Motor neuron (in vitro differentiated cells): ENCODE measurements around the gene TNFAIP8L2. TPM values are rescaled to one million over a fixed set of nuclear protein-coding genes. Genes with fewer than 3 reads are reported as not detected.

Source experiments
- ATAC-seq, 8 experiments: fragments of 200-7000 bp; cut with Tn5 transposase; replicated peaks in 6 of 8; 2 replicates each; pipeline ENCODE4 v1.8.0; 2021; ENCODE audit warnings: mild to moderate bottlenecking in 8 of 8, moderate library complexity in 8 of 8
- H3K27ac ChIP-seq, 2 donors: fragments of 250-450 bp; sonication (Bioruptor Pico); 2 replicates each; pipeline ENCODE4 v1.9.0; 2021; ENCODE audit warnings: antibody characterized with exemption in 2 of 2, mild to moderate bottlenecking in 2 of 2, moderate library complexity in 1 of 2
- H3K4me1 ChIP-seq, 2 donors: fragments of 250-450 bp; sonication (Bioruptor Pico); replicated peaks in 1 of 2; 2 replicates each; pipeline ENCODE4 v1.6.1; 2021; ENCODE audit warnings: antibody characterized with exemption in 2 of 2, mild to moderate bottlenecking in 2 of 2, moderate library complexity in 1 of 2
- H3K4me3 ChIP-seq, 5 donors: fragments of 250-450 bp; sonication (Bioruptor Pico); 2 replicates each; pipeline ENCODE4 v1.9.0; 2021; ENCODE audit warnings: antibody characterized with exemption in 5 of 5, mild to moderate bottlenecking in 5 of 5, moderate library complexity in 4 of 5
- WGBS, 10 experiments: fragments of 450-650 bp; shearing (Covaris generic); methylation state at CpG; one replicate each; pipeline ENCODE4 v1.0.0; 2022; 5-methylcytosine and 5-hydroxymethylcytosine counted together
- in situ Hi-C, 9 experiments: fragments of 400-800 bp; cut with MboI; loops; one replicate each; pipeline ENCODE4 v1.15.0; 2021; ENCODE audit warnings: low sequenced_read_pairs in 9 of 9, low pct_unique_long_range_greater_than_20kb in 2 of 9; ENCODE audit not compliant: unreplicated experiment in 9 of 9
- total RNA-seq, 8 experiments: library from RNA; unstranded; fragments of 300-600 nt; gene quantifications; 2 replicates each; pipeline versions ENCODE4 v1.2.3 to v1.2.4, GENCODE V29; 2022

TNFAIP8L2 gene
- total RNA-seq, 8 experiments from 2014 or later, result 0.25 to 1.6 (median 0.55) TPM

DNA sequence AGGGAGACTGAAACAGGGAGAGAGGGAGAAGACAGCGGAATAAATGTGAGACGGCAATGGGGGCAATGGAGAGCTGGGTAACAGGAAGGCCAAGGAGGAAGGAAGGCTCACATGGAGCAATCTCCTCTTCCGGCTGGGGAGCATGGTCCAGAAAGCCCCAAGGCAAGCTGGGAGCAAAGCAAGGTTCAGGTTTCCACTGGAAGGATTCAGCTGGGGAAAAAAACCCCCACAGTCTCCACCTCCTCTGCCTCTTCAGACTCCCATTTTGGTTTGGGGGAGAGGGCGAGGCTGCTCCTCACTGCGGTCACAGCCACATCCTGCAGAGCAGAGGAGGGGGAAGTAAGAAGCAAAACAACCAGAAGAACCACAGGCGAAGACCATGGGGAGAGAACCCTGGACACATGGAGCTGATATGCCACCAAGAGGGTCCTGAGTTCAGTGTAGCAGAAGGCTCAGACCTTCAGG lies 650 bp downstream of the TNFAIP8L2 start:
- Histone ChIP-seq H3K4me3 (no peak overlapping the region), H3K27ac (no peak overlapping the region), H3K4me1 (peaks cover 2 to 5% of the 10 kb centered on the region in 2 donors)
- 33 to 100% (median 90%) methylated on average over 1 to 6 of the region's 6 CpGs; no CpG with 5 or more reads in 1 of the 10 experiments for WGBS, 10 experiments
- in situ Hi-C loops, result loop anchor here in 1 of 9 experiments (25.0 kb wide), 1 partner anchor 95 kb away; the partner anchor contains the start of genes CDC42SE1, GABPB2 and MLLT11
- no peak for ATAC-seq

GRCh38 chr1:151158326-151158725 lies 1.9 kb downstream of the TNFAIP8L2 start:
- peak in 1 of 8 experiments; percentile 16 for ATAC-seq
- no peak overlapping the region for H3K27ac ChIP-seq
- H3K4me3 ChIP-seq, result no peak overlapping the region
- H3K4me1 ChIP-seq, result peaks cover 2 to 5% of the 10 kb centered on the region in 2 donors
- WGBS, 10 experiments, result 20 to 100% (median 94%) methylated on average over 1 to 5 of the region's 5 CpGs; no CpG with 5 or more reads in 2 of the 10 experiments
- in situ Hi-C loops, result loop anchor here in 1 of 9 experiments (25.0 kb wide), 1 partner anchor 96 kb away; the partner anchor contains the start of genes CDC42SE1, GABPB2 and MLLT11

- in situ Hi-C loops, result loop anchor here in 1 of 9 experiments (25.0 kb wide), 1 partner anchor 96 kb away; the partner anchor contains the start of genes CDC42SE1, GABPB2 and MLLT11
- peak in 1 of 8 experiments; percentile 18 for ATAC-seq
Measured at GRCh38 chr1:151158751-151159251, 2.4 kb downstream of the TNFAIP8L2 start.

DNA sequence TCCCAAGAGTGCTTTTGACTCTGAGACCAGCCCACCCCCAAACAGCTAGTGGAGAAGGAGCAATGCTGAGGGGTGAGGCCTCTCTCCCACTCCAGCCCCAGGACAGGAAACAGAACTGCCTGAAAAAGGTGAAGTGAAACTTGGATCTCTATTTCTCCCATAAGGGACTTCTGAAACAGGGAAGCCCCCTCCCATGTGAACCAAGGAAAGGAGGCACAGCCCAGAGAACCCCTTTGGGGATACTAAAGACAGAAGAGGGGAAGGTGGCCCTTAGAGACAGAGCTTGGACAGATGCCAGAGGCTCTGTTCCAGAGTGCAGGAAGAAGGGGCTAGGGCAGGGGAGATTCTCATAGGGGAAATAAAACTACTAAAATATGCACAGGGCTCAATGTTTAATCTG lies 2.9 kb downstream of the TNFAIP8L2 start:
- no peak overlapping the region for H3K27ac ChIP-seq
- ATAC-seq, result no peak
- in situ Hi-C loops, result loop anchor here in 1 of 9 experiments (25.0 kb wide), 1 partner anchor 97 kb away; the partner anchor contains the start of genes CDC42SE1, GABPB2 and MLLT11
- H3K4me3 ChIP-seq, result no peak overlapping the region
- H3K4me1 ChIP-seq, result peaks cover 7 to 9% of the 10 kb centered on the region in 2 donors

More at GRCh38 chr1:151158751-151159251, 2.4 kb downstream of the TNFAIP8L2 start:
- no peak overlapping the region for H3K4me3 ChIP-seq
- H3K27ac ChIP-seq, result no peak overlapping the region
- WGBS, 10 experiments, result 90 to 96% (median 93%) methylated on average over 3 to 12 of the region's 22 CpGs; no CpG with 5 or more reads in 5 of the 10 experiments
- peaks cover 2 to 5% of the 10 kb centered on the region in 2 donors for H3K4me1 ChIP-seq

DNA sequence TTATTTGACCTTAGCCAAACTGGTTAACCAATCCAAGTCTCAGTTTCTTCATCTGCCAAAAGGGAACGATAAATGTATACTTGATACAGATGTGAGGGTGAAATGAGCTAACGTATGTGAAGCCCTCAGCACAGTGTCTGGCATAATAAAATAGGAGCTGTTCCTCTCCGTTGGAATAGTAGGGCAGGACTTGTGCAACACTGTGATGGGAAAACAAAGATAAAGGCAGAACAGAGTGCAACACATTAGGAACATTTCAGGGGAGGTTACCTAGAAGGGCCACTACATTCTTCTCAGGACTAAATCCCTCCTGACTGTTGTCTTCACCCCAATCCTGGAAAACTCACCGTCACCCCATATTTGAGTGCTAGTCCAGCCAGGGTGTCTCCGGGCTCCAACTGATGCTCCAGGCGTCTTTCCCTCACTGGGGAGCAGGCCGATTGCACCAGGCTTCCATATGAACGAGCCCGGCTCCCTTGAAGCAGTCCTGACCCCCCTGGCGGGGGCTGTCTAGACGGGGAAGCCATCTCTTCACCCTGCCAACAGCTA lies 8.4 kb downstream of the TNFAIP8L2 start:
- ATAC-seq, result peak in 4 of 8 experiments; percentile 0 to 1 (median 0)
- Histone ChIP-seq H3K4me3 (peak overlapping the region; percentile 58 to 79 (median 77)), H3K4me1 (peaks cover 12 to 13% of the 10 kb centered on the region in 2 donors), H3K27ac (peak overlapping the region; percentile 78 to 84)
- WGBS, 10 experiments, result 0 to 43% (median 25%) methylated on average over 1 to 8 of the region's 11 CpGs; no CpG with 5 or more reads in 2 of the 10 experiments
- in situ Hi-C loops, result loop anchor here in 1 of 9 experiments (25.0 kb wide), 1 partner anchor 103 kb away; the partner anchor contains the start of genes CDC42SE1, GABPB2 and MLLT11

GRCh38 chr1:151165281-151165737 lies 8.9 kb downstream of the TNFAIP8L2 start:
- 0 to 3% (median 0%) methylated on average over 2 to 12 of the region's 15 CpGs; no CpG with 5 or more reads in 4 of the 10 experiments for WGBS, 10 experiments
- peak overlapping the region; percentile 78 to 84 for H3K27ac ChIP-seq
- in situ Hi-C loops, result loop anchor here in 1 of 9 experiments (25.0 kb wide), 1 partner anchor 103 kb away; the partner anchor contains the start of genes CDC42SE1, GABPB2 and MLLT11
- peak overlapping the region; percentile 58 to 79 (median 77) for H3K4me3 ChIP-seq
- ATAC-seq, result peak; percentile 41 to 73 (median 60)
- peaks cover 12 to 13% of the 10 kb centered on the region in 2 donors for H3K4me1 ChIP-seq

- peak; percentile 75 to 93 (median 90) for ATAC-seq
- peak within 1 kb of the TSS; percentile 78 to 85 for H3K27ac ChIP-seq
- WGBS, 10 experiments, result 0 to 10% (median 0%) methylated on average over 4 to 32 of the region's 38 CpGs; no CpG with 5 or more reads in 1 of the 10 experiments
- peak within 1 kb of the TSS; percentile 58 to 79 (median 77) for H3K4me3 ChIP-seq
- in situ Hi-C loops, result loop anchor here in 1 of 9 experiments (25.0 kb wide), 1 partner anchor 104 kb away; the partner anchor contains the start of genes CDC42SE1, GABPB2 and MLLT11
- H3K4me1 ChIP-seq, result peaks cover 12 to 13% of the 10 kb centered on the region in 2 donors
Measured at GRCh38 chr1:151165738-151166504, 9.5 kb downstream of the TNFAIP8L2 start, which contains the start of the genes LYSMD1 and SCNM1. TSS of gene LYSMD1 (minus strand) at chr1:151165902. CDS start at chr1:151165258, 644 bp downstream. TSS of gene SCNM1 (plus strand) at chr1:151166144. CDS start at chr1:151166153, 9 bp downstream.

DNA sequence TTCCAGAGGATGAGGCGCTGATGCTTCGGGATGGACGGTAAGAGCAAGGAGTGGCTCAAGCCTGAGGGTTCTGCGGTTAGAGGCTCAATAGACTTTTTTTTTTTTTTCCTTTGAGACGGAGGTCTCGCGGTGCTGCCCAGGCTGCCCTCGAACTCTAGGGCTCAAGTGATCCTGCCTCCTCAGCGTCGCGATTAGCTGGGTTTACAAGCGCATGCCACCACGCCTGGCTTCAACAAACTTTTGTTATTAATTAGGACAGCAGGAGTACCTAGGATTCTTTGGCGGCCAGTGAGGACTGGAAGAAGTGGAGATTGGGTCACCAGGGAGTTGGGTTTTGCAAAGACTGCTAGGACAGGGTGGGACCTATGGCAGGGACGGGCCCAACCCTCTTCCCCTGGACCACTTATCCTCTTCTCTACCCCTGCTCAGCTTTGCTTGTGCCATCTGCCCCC lies 10.1 kb downstream of the TNFAIP8L2 start:
- in situ Hi-C loops, result loop anchor here in 1 of 9 experiments (25.0 kb wide), 1 partner anchor 104 kb away; the partner anchor contains the start of genes CDC42SE1, GABPB2 and MLLT11
- ATAC-seq, result peak; percentile 8 to 54 (median 14)
- 2 to 8% (median 4%) methylated on average over 5 to 15 of the region's 15 CpGs; no CpG with 5 or more reads in 3 of the 10 experiments for WGBS, 10 experiments
- Histone ChIP-seq H3K4me3 (peak overlapping the region; percentile 58 to 79 (median 77)), H3K27ac (peak overlapping the region; percentile 54 to 85), H3K4me1 (peaks cover 12 to 13% of the 10 kb centered on the region in 2 donors)

DNA sequence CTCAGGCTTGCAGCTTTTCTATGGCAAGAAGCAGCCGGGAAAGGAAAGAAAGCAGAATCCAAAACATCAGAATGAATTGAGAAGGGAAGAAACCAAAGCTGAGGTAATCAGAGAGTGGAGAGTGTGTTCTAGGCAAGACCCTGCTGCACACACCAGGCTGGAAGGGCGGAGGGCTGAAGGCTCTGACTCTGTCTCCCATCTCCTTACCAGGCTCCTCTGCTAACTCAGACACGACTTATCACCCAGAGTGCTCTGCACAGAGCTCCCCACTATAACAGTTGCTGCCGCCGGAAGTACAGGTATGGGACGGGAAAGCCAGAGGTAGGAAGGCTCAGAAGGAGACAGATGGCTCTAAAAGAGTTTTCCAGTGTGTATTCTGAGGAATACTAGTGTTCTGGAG lies 10.7 kb downstream of the TNFAIP8L2 start:
- H3K4me3 ChIP-seq, result peak overlapping the region; percentile 58 to 79 (median 77)
- H3K4me1 ChIP-seq, result peaks cover 12 to 13% of the 10 kb centered on the region in 2 donors
- in situ Hi-C loops, result loop anchor here in 1 of 9 experiments (25.0 kb wide), 1 partner anchor 105 kb away; the partner anchor contains the start of genes CDC42SE1, GABPB2 and MLLT11
- no peak for ATAC-seq
- WGBS, 10 experiments, result 61 to 100% (median 88%) methylated on average over 1 to 6 of the region's 6 CpGs; no CpG with 5 or more reads in 4 of the 10 experiments
- peak overlapping the region in 1 of 2 donors; percentile 85 for H3K27ac ChIP-seq

- WGBS, 10 experiments, result 63 to 100% (median 84%) methylated on average over 1 to 5 of the region's 5 CpGs; no CpG with 5 or more reads in 4 of the 10 experiments
- ATAC-seq, result no peak
- Histone ChIP-seq H3K4me3 (no peak overlapping the region), H3K27ac (no peak overlapping the region), H3K4me1 (peaks cover 5 to 7% of the 10 kb centered on the region in 2 donors)
- in situ Hi-C loops, result loop anchor here in 1 of 9 experiments (25.0 kb wide), 1 partner anchor 109 kb away; the partner anchor contains the start of genes CDC42SE1, GABPB2 and MLLT11
Measured at GRCh38 chr1:151171190-151171589, 14.7 kb downstream of the TNFAIP8L2 start.

DNA sequence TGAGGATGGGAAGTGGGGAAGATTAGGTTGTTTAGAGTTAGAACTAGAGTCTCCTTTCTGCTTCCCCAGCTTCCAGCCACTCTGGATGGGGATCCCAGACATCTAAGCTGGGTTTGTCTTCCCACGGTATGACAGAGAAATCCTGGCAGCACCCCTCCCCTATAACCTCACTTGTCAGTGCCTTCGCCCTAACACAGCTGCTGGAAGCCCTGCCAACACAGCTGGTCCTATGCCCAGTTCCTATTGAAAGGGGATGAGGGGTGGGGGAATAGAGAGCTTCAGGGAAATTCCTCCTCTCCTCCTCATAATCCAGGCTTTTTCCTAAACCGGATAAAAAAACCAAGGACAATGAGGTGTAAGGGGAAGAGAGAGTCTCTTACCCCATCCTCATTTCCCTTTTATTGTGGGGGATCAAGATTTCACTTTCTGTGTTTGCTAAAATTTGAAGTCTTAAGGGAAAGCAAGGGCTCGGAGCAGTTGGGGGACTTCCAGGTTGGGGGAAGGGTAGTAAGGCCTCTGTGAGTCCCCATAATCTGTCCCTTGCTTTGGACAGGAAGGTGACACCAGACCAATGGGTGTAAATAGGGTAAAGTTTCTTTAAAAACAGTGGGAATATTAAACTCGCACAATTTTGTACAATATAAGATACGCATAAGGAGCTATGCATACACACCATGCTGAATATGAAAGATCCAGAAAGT lies 18.7 kb downstream of the TNFAIP8L2 start:
- Histone ChIP-seq H3K4me1 (peaks cover 0 to 4% of the 10 kb centered on the region in 2 donors), H3K27ac (no peak overlapping the region), H3K4me3 (no peak overlapping the region)
- 51 to 100% (median 93%) methylated on average over 1 to 6 of the region's 6 CpGs; no CpG with 5 or more reads in 1 of the 10 experiments for WGBS, 10 experiments
- in situ Hi-C loops, result no loop called here
- ATAC-seq, result peak in 2 of 8 experiments; percentile 20 to 43
